Sigmoid colon (tissue), 7 donors: ENCODE results near the gene AK1. TPM values are rescaled to one million over a fixed set of nuclear protein-coding genes. Genes with fewer than 3 reads are reported as not detected.
"Not testable (repeated sequence)": the region's sequence is repeated elsewhere in the genome, so short reads cannot be mapped to it uniquely, and the experiment has no call there.

ENCODE experiments used
- DNase-seq: peaks from one replicate; pipeline ENCODE4 v3.0.0-alpha.2; 2019
- H3K27ac ChIP-seq, 4 donors: fragments of 200-600 bp; sonication (generic); one replicate each; pipeline ENCODE4 v1.5.1; 2016 to 2019; ENCODE audit warnings: mild to moderate bottlenecking in 1 of 4
- H3K27me3 ChIP-seq, 3 donors: fragments of 200-600 bp; sonication (generic); one replicate each; pipeline ENCODE4 v1.5.1; 2019; ENCODE audit warnings: mild to moderate bottlenecking in 1 of 3
- H3K36me3 ChIP-seq, 4 donors: fragments of 200-600 bp; sonication (generic); one replicate each; pipeline ENCODE4 v1.5.1; 2016 to 2019
- H3K4me1 ChIP-seq, 4 donors: fragments of 200-600 bp; sonication (generic); one replicate each; pipeline ENCODE4 v1.5.1; 2017 to 2019
- H3K4me3 ChIP-seq, 4 donors: fragments of 200-600 bp; sonication (generic); one replicate each; pipeline ENCODE4 v1.5.1; 2017 to 2019; ENCODE audit warnings: mild to moderate bottlenecking in 2 of 4, moderate library complexity in 1 of 4
- H3K9me3 ChIP-seq, 4 donors: fragments of 200-600 bp in 3 of 4; sonication (generic) in 3 of 4; one replicate each; pipeline versions ENCODE4 v1.5.1 to v1.6.1; 2013 to 2019
- CTCF ChIP-seq, 4 experiments: fragments of 450-650 bp in 3 of 4; fragments of 200-600 bp in 1 of 4; IDR thresholded peaks; one replicate each; pipeline ENCODE4 v1.5.1; 2016 to 2019; ENCODE audit warnings: antibody characterized with exemption in 4 of 4, mild to moderate bottlenecking in 3 of 4, moderate library complexity in 2 of 4
- EP300 ChIP-seq, 4 donors: sonication (generic); formaldehyde crosslinking; IDR thresholded peaks; one replicate each; pipeline ENCODE4 v1.6.1; 2017; ENCODE audit warnings: antibody characterized with exemption in 4 of 4
- POLR2A ChIP-seq, 2 donors: fragments of 450-650 bp; IDR thresholded peaks; one replicate each; pipeline ENCODE4 v1.6.1; 2016; ENCODE audit warnings: antibody characterized with exemption in 2 of 2, mild to moderate bottlenecking in 2 of 2, moderate library complexity in 2 of 2
- POLR2AphosphoS5 ChIP-seq, 4 donors: sonication (generic); formaldehyde crosslinking; IDR thresholded peaks; one replicate each; pipeline ENCODE4 v1.6.1; 2017; ENCODE audit warnings: antibody characterized with exemption in 4 of 4
- WGBS, 2 donors: extraction: QIAGEN DNeasy Blood & Tissue Kit; methylation state at CpG; one replicate each; pipeline ENCODE4 v1.1.7; 2013; 5-methylcytosine and 5-hydroxymethylcytosine counted together
- intact Hi-C: fragments of 100-400 bp; cut with DNase I; formaldehyde crosslinking; loops from one replicate; pipeline ENCODE4 v1.15.1; 2023
- polyA plus RNA-seq, 3 donors: library from polyadenylated mRNA; stranded (reverse); fragments of 200-250 nt; gene quantifications; one replicate each; pipeline ENCODE4 v1.2.3, GENCODE V29; 2013
- total RNA-seq, 4 donors: library from RNA; depleted of rRNA; stranded (reverse); fragments of >200 nt; gene quantifications; one replicate each; pipeline ENCODE4 v1.1.0, GENCODE V29; 2016
- donor health status: healthy with polysubstance abuse.
- donor health status: Bipolar disorder and iron deficiency.
- donor health status: healthy.

The AK1 gene
- total and polyA plus RNA-seq, 7 donors: 28.8 to 254 (median 73.2) TPM

GRCh38 chr9:127872369-127873222, 4.9 kb downstream of the AK1 start:
- WGBS, 2 donors: 93 to 94% methylated on average over 20 of the region's 20 CpGs

GRCh38 chr9:127871531-127871930, 5.9 kb downstream of the AK1 start:
- Histone ChIP-seq H3K27me3 (no peaks in the 10 kb centered on the region), H3K36me3 (peaks cover 0 to 47% (median 16%) of the 10 kb centered on the region in 4 donors), H3K27ac (no peak overlapping the region), H3K9me3 (no peaks in the 10 kb centered on the region), H3K4me1 (peaks cover 0 to 37% (median 36%) of the 10 kb centered on the region in 4 donors), H3K4me3 (no peak overlapping the region)
- TF ChIP-seq CTCF (IDR thresholded peaks at IDR 0.05) (no peak), EP300 (IDR thresholded peaks at IDR 0.05) (no peak), POLR2AphosphoS5 (IDR thresholded peaks at IDR 0.05) (no peak), POLR2A (IDR thresholded peaks at IDR 0.05) (no peak)
- WGBS, 2 donors: 86 to 95% methylated on average over 9 of the region's 9 CpGs
- intact Hi-C loops: loop anchor here (2.0 to 5.0 kb wide), 2 partner anchors 69 to 87 kb away; partner anchors contain the start of gene FPGS
- DNase-seq: no peak

More at GRCh38 chr9:127872369-127873222, 4.9 kb downstream of the AK1 start:
- Histone ChIP-seq H3K36me3 (peaks cover 0 to 41% (median 16%) of the 10 kb centered on the region in 4 donors), H3K4me1 (peaks cover 0 to 46% (median 43%) of the 10 kb centered on the region in 4 donors), H3K27ac (peak overlapping the region in 1 of 4 donors; percentile 87), H3K4me3 (no peak overlapping the region), H3K9me3 (no peaks in the 10 kb centered on the region), H3K27me3 (no peaks in the 10 kb centered on the region)
- intact Hi-C loops: loop anchor here (5.0 kb wide), 1 partner anchor 70 kb away; the partner anchor contains the start of gene FPGS
- DNase-seq: no peak
- TF ChIP-seq EP300 (IDR thresholded peaks at IDR 0.05): no peak
- no peak for TF ChIP-seq POLR2A (IDR thresholded peaks at IDR 0.05)

- TF ChIP-seq POLR2AphosphoS5 (IDR thresholded peaks at IDR 0.05) (no peak), POLR2A (IDR thresholded peaks at IDR 0.05) (no peak), CTCF (IDR thresholded peaks at IDR 0.05) (no peak), EP300 (IDR thresholded peaks at IDR 0.05) (no peak)
- no peak for DNase-seq
- H3K9me3 ChIP-seq: no peaks in the 10 kb centered on the region
- 85 to 91% methylated on average over 12 of the region's 12 CpGs for WGBS, 2 donors
- H3K4me1 ChIP-seq: peaks cover 0 to 31% (median 30%) of the 10 kb centered on the region in 4 donors
- no peak overlapping the region for H3K4me3 ChIP-seq
- H3K36me3 ChIP-seq: peaks cover 0 to 47% (median 16%) of the 10 kb centered on the region in 4 donors
- no peaks in the 10 kb centered on the region for H3K27me3 ChIP-seq
- intact Hi-C loops: loop anchor here (2.0 to 5.0 kb wide), 2 partner anchors 69 to 86 kb away; partner anchors contain the start of gene FPGS
- no peak overlapping the region for H3K27ac ChIP-seq
Measured at GRCh38 chr9:127870887-127871286, 6.6 kb downstream of the AK1 start.

GRCh38 chr9:127870153-127870491, 7.4 kb downstream of the AK1 start:
- H3K27ac ChIP-seq, H3K9me3 ChIP-seq, DNase-seq, H3K4me3 ChIP-seq, H3K27me3 ChIP-seq: not testable (repeated sequence)
- intact Hi-C loops: loop anchor here (2.0 to 5.0 kb wide), 2 partner anchors 68 to 85 kb away; partner anchors contain the start of gene FPGS
- Histone ChIP-seq H3K4me1 (peaks cover 0 to 23% (median 22%) of the 10 kb centered on the region in 4 donors), H3K36me3 (peaks cover 0 to 47% (median 16%) of the 10 kb centered on the region in 4 donors)
- 56 to 65% methylated on average over 9 of the region's 9 CpGs for WGBS, 2 donors
- peak in 2 of 4 experiments; percentile 4 to 6 for TF ChIP-seq CTCF (IDR thresholded peaks at IDR 0.05)
